Breast epithelium (tissue), 4 donors: ENCODE measurements around the gene LRRC45. TPM values are rescaled to one million over a fixed set of nuclear protein-coding genes. Genes with fewer than 3 reads are reported as not detected.
A peak's percentile ranks its signal among the peaks of the same experiment; 100 is the strongest.

Experiments
- DNase-seq, 2 donors: peaks; one replicate each; pipeline ENCODE4 v3.0.0-alpha.2; 2019; ENCODE audit warnings: low spot score in 2 of 2
- H3K27ac ChIP-seq, 2 donors: fragments of 200-600 bp; sonication (generic) in 1 of 2; one replicate each; pipeline ENCODE4 v1.5.1; 2016 to 2019; ENCODE audit warnings: mild to moderate bottlenecking in 1 of 2
- H3K27me3 ChIP-seq, 2 donors: fragments of 200-600 bp; sonication (generic) in 1 of 2; one replicate each; pipeline versions ENCODE4 v1.5.1 to v1.6.0; 2017 to 2019; ENCODE audit warnings: control low read depth in 1 of 2, mild to moderate bottlenecking in 1 of 2
- H3K36me3 ChIP-seq: fragments of 200-600 bp; one replicate; pipeline ENCODE4 v1.5.1; 2019
- H3K4me1 ChIP-seq, 2 donors: fragments of 200-600 bp; sonication (generic); one replicate each; pipeline ENCODE4 v1.5.1; 2016 to 2019; ENCODE audit warnings: control low read depth in 1 of 2
- H3K4me3 ChIP-seq, 3 donors: fragments of 200-600 bp; sonication (generic); 1 replicate in 2 of 3; 2 replicates in 1 of 3; pipeline ENCODE4 v1.5.1; 2016 to 2019; ENCODE audit warnings: mild to moderate bottlenecking in 3 of 3, moderate library complexity in 2 of 3
- H3K9me3 ChIP-seq, 2 donors: fragments of 200-600 bp; sonication (generic) in 1 of 2; one replicate each; pipeline ENCODE4 v1.5.1; 2016 to 2019; ENCODE audit warnings: control low read depth in 1 of 2
- CTCF ChIP-seq, 3 donors: fragments of 450-650 bp; IDR thresholded peaks; one replicate each; pipeline ENCODE4 v1.5.1; 2016 to 2017; ENCODE audit warnings: antibody characterized with exemption in 3 of 3, mild to moderate bottlenecking in 3 of 3, moderate library complexity in 3 of 3
- POLR2A ChIP-seq: fragments of 450-650 bp; IDR thresholded peaks from one replicate; pipeline ENCODE4 v1.6.1; 2016; ENCODE audit warnings: antibody characterized with exemption, mild to moderate bottlenecking, moderate library complexity
- POLR2AphosphoS5 ChIP-seq, 3 donors: sonication (generic); formaldehyde crosslinking; IDR thresholded peaks; one replicate each; pipeline ENCODE4 v1.6.1; 2017; ENCODE audit warnings: antibody characterized with exemption in 3 of 3
- intact Hi-C: fragments of 100-400 bp; cut with DNase I; formaldehyde crosslinking; loops from one replicate; pipeline ENCODE4 v1.15.1; 2023; ENCODE audit warnings: low total_unique reads
- total RNA-seq, 3 donors: library from RNA; depleted of rRNA; stranded (reverse); fragments of >200 nt; gene quantifications; one replicate each; pipeline ENCODE4 v1.1.0, GENCODE V29; 2016

LRRC45 gene
- total RNA-seq, 3 donors from 2014 or later, result 8.0 to 18.7 (median 14.7) TPM

DNA sequence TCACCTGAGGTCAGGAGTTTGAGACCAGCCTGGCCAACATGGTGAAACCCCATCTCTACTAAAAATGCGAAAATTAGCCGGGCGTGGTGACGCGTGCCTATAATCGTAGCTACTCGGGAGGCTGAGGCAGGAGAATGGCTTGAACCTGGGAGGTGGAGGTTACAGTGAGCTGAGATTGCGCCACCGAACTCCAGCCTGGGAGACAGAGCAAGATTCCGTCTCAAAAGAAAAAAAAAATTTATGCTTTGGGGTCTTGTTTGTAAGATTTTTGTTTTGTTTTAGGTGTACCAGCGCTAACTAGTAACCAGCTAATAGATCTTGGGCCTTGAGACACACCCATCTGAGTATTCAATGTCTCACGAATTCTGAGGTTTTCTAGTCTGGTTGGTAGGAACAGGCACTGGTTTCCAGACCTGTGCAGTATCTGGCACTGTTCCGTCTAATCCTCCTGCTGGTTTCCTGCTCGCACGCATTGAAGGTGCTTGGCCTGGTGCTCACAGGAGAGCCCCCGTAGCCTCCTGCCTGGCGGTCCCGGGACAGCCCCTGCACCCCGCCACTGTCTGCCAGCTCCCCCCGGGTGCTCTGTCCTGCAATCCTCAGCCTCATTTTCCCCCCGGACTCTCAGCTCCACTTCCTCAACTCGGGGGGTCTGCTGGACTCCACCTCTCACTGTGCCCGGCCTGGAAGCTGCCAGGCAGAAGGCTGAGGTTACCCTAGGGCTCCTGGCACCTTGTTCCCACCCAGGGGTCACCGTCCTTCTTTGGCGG, 53.1 kb downstream of the LRRC45 start:
- Histone ChIP-seq H3K4me3 (no peak overlapping the region), H3K4me1 (no peaks in the 10 kb centered on the region), H3K9me3 (no peaks in the 10 kb centered on the region), H3K36me3 (peaks cover 11% of the 10 kb centered on the region), H3K27me3 (no peaks in the 10 kb centered on the region), H3K27ac (peak overlapping the region in 1 of 2 donors; percentile 50)
- intact Hi-C loops, result no loop called here
- TF ChIP-seq POLR2A, result no peak
- no peak for TF ChIP-seq CTCF (IDR thresholded peaks at IDR 0.05)
- TF ChIP-seq POLR2AphosphoS5 (IDR thresholded peaks at IDR 0.05), result no peak
- DNase-seq, result no peak

GRCh38 chr17:82076785-82077591, 53.9 kb downstream of the LRRC45 start:
- H3K36me3 ChIP-seq, result peaks cover 14% of the 10 kb centered on the region
- intact Hi-C loops, result no loop called here
- H3K4me3 ChIP-seq, result peak overlapping the region in 1 of 3 donors; percentile 35
- no peak for DNase-seq
- peak overlapping the region; percentile 50 to 82 for H3K27ac ChIP-seq
- no peaks in the 10 kb centered on the region for H3K27me3 ChIP-seq
- TF ChIP-seq POLR2A, result no peak
- no peaks in the 10 kb centered on the region for H3K4me1 ChIP-seq
- H3K9me3 ChIP-seq, result no peaks in the 10 kb centered on the region

- Histone ChIP-seq H3K4me1 (no peaks in the 10 kb centered on the region), H3K4me3 (peak overlapping the region in 1 of 3 donors; percentile 35), H3K36me3 (peaks cover 22% of the 10 kb centered on the region), H3K27ac (peak overlapping the region; percentile 50 to 82), H3K9me3 (no peaks in the 10 kb centered on the region), H3K27me3 (no peaks in the 10 kb centered on the region)
- intact Hi-C loops, result no loop called here
- peak in 1 of 2 donors; percentile 64 for DNase-seq
- TF ChIP-seq POLR2A, result no peak
- TF ChIP-seq POLR2AphosphoS5 (IDR thresholded peaks at IDR 0.05), result peak in 2 of 3 donors; percentile 35 to 53
Observed at GRCh38 chr17:82077617-82078358, 54.7 kb downstream of the LRRC45 start.

- Histone ChIP-seq H3K36me3 (peaks cover 26% of the 10 kb centered on the region), H3K4me3 (peak overlapping the region in 1 of 3 donors; percentile 35), H3K27ac (peak overlapping the region in 1 of 2 donors; percentile 82), H3K27me3 (no peaks in the 10 kb centered on the region), H3K9me3 (no peaks in the 10 kb centered on the region), H3K4me1 (no peaks in the 10 kb centered on the region)
- intact Hi-C loops, result no loop called here
- DNase-seq, result no peak
- TF ChIP-seq POLR2AphosphoS5 (IDR thresholded peaks at IDR 0.05), result no peak
- TF ChIP-seq POLR2A, result no peak
- no peak for TF ChIP-seq CTCF (IDR thresholded peaks at IDR 0.05)
Observed at GRCh38 chr17:82078433-82078832, 55.3 kb downstream of the LRRC45 start.

- intact Hi-C loops, result no loop called here
- peaks cover 26% of the 10 kb centered on the region for H3K36me3 ChIP-seq
- peak in 1 of 3 donors; percentile 47 for TF ChIP-seq POLR2AphosphoS5 (IDR thresholded peaks at IDR 0.05)
- TF ChIP-seq CTCF (IDR thresholded peaks at IDR 0.05), result no peak
- no peak for TF ChIP-seq POLR2A
Observed at GRCh38 chr17:82079001-82079677, 56.0 kb downstream of the LRRC45 start.

More at GRCh38 chr17:82079001-82079677, 56.0 kb downstream of the LRRC45 start:
- no peaks in the 10 kb centered on the region for H3K9me3 ChIP-seq
- H3K27me3 ChIP-seq, result no peaks in the 10 kb centered on the region
- H3K27ac ChIP-seq, result peak overlapping the region in 1 of 2 donors; percentile 82
- no peak for DNase-seq
- no peaks in the 10 kb centered on the region for H3K4me1 ChIP-seq
- no peak overlapping the region for H3K4me3 ChIP-seq
